Choroid plexus epithelial cell (primary cell): ENCODE results near the gene THSD4.

Experiments used
- DNase-seq: peaks from one replicate; pipeline ENCODE4 v3.0.0-alpha.2; 2010; ENCODE audit warnings: low read depth
- H3K4me3 ChIP-seq: 2 replicates; pipeline ENCODE4 v1.5.1; 2011; ENCODE audit warnings: low read depth, mild to moderate bottlenecking, control low read depth, low read length, moderate library complexity
- TF ChIP-seq, protein P1 (sequence below): conservative IDR thresholded peaks from 2 replicates; pipeline ENCODE4 v1.5.1; 2011; ENCODE audit warnings: low read depth, mild to moderate bottlenecking, control low read depth, inconsistent platforms, low read length, moderate library complexity

THSD4 gene

DNA sequence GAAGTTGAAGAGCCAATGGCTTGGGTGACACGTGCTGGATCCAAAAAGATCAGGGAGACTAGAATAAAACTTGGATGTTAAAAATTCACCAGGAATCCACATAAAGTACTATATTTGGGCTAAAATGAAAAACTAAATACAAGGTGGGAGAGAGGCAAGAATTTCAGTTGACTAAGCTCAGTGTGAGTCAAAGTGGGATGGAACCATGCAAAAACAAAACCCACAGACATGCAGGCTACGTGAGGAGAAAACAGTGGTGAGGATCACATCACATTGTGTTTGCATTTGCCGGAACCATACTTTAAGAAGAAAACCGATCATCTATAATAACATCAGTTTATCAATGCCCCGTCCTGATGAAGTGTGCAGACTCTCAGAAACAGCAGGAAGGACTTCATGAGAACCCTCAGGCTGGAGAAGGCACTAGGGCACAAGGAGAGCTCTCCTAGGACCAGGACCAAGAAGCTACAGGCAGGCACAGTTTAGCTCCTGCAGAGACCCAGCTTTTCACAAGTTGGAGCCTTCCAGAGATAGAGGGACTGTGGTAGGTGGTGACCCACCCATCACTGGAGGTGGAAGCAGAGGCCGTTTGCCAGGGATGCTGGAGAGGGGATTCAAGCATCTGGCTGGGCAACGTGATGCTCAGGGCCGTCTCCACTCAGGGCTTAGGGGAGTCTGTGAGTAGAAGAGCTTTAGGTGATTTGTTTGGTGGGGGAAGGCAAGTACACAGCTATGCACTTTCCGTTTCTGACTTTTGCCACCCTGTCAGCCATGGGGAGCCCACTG, 666.1 kb downstream of the THSD4 start:
- H3K4me3 ChIP-seq, result no peak overlapping the region
- TF ChIP-seq, protein P1, sequence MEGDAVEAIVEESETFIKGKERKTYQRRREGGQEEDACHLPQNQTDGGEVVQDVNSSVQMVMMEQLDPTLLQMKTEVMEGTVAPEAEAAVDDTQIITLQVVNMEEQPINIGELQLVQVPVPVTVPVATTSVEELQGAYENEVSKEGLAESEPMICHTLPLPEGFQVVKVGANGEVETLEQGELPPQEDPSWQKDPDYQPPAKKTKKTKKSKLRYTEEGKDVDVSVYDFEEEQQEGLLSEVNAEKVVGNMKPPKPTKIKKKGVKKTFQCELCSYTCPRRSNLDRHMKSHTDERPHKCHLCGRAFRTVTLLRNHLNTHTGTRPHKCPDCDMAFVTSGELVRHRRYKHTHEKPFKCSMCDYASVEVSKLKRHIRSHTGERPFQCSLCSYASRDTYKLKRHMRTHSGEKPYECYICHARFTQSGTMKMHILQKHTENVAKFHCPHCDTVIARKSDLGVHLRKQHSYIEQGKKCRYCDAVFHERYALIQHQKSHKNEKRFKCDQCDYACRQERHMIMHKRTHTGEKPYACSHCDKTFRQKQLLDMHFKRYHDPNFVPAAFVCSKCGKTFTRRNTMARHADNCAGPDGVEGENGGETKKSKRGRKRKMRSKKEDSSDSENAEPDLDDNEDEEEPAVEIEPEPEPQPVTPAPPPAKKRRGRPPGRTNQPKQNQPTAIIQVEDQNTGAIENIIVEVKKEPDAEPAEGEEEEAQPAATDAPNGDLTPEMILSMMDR, result no peak

DNA sequence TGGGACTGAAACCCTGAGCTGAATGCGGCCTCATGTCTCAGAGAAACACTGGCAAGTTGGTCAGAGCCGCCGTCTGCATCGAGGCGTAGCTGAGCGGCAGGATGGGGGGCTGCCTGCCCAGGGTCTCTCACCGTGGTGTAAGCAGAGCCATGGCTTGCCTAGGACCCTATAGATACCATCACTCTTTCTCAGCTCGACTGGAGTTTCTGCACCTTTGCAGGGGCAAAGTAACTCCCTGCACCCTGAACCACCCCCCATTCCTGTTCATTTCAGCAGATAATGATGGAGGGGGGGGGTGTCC, 666.6 kb downstream of the THSD4 start:
- H3K4me3 ChIP-seq, result no peak overlapping the region
- TF ChIP-seq, protein P1, result no peak
- DNase-seq, result no peak

More for the DNA sequence above, 666.1 kb downstream of the THSD4 start:
- DNase-seq, result peak; percentile 55

DNA sequence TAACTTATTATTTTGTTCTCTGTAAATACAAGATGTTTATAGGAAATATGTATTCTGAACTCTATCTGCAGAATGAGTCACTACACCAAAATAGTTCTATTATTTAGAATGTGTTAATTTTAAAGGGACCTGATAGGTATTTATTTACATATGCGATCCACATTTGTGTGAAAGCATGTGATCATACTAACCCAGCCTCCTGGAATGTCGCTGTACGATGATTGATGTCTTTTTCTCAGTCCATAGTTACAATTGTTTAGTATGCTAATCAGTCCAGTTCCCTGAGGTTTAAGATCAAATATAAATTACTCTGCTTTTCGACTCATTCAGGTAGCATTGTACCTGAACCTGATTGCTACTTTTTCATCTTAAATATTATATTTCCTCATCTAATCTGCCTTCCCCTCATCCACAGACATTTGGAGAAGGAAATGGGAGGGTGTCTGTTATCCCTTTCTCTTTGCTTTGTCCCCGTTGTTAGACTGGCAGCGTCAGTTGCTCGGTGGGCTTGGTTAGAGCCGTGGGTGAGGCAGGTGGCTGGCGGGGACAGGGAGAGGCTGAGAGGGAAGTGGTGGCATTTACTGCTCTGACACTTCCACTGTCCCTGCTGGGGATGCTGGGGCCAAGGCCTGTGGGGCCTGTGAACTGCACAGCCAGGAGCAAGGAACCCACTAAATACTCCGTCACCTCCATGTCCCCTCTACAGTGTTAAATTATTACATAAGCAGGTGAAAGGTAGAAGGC, 667.3 kb downstream of the THSD4 start:
- TF ChIP-seq, protein P1, result no peak
- no peak for DNase-seq
- H3K4me3 ChIP-seq, result no peak overlapping the region

DNA sequence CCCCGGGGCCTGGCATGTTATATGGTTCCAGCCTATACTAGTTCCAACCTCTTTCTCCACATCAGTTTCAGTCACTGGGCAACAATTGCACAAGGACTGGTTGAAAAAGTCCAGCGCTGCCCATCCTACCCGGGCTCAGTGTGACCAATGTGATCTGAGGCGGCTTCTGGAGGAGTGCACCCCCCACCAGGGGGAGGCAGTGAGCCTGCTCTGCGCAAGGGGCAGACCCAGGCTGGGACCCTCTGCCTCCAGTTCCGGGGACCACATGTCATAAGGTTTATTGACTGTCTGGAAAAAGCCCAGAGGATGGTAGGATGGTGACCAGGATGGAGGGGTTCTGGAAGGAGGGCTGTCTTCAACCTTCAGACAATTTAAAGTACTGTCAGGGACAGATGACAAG, 669.4 kb downstream of the THSD4 start:
- DNase-seq, result no peak
- H3K4me3 ChIP-seq, result no peak overlapping the region
- TF ChIP-seq, protein P1, result peak; percentile 53

DNA sequence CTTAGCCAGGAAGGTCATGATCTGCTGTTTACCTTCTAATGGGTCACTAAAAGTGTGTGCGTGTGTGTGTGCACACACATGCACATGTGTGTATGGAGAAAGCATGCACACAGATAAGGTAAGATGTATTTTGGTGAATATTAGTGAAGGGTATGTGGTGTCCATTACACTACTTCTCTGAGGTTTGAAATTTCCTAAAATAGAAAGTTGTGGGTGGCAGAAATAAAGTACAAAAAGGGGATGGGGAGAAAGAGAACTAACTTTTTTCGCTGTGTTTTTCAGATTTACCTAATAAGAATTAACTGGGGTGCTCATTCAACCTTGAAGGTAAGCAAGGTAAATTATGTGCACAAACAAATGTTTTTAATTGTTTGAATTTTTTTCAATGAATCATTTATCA, 670.7 kb downstream of the THSD4 start:
- TF ChIP-seq, protein P1, result no peak
- H3K4me3 ChIP-seq, result no peak overlapping the region
- no peak for DNase-seq

DNA sequence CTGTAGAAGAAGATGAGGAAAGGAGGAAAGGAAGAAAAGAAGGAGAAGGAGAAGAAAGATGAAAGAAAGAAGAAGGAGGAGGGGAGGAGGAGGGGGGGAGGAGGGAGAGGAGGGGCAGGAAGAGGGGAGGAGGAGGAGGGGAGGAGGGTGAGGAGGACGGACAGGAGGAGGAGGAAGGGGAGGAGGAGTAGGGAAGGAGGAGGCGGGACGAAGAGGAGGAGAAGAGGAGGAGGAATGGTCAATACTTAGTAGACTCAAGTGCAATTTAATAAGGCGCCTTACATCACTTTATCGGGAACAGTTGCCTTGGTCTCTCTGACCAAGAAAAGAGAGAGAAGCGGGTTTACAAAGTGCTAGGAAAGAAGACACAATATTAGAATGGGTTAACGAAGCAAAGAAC, 671.4 kb downstream of the THSD4 start:
- TF ChIP-seq, protein P1, result no peak
- H3K4me3 ChIP-seq, result no peak overlapping the region
- DNase-seq, result no peak
